B cell (primary cell): ENCODE measurements around the gene CELF2.

Experiments
- EZH2 ChIP-seq: IDR thresholded peaks from 2 replicates; pipeline ENCODE4 v1.6.1; 2012; ENCODE audit warnings: borderline replicate concordance, low read depth, mild to moderate bottlenecking, moderate library complexity, low read length; ENCODE audit not compliant: insufficient read depth, poor library complexity, severe bottlenecking
- TF ChIP-seq, protein P1 (sequence below): fragments of 200-600 bp; IDR thresholded peaks from one replicate; pipeline ENCODE4 v1.8.0; 2022; ENCODE audit warnings: antibody characterized with exemption, mild to moderate bottlenecking

DNA sequence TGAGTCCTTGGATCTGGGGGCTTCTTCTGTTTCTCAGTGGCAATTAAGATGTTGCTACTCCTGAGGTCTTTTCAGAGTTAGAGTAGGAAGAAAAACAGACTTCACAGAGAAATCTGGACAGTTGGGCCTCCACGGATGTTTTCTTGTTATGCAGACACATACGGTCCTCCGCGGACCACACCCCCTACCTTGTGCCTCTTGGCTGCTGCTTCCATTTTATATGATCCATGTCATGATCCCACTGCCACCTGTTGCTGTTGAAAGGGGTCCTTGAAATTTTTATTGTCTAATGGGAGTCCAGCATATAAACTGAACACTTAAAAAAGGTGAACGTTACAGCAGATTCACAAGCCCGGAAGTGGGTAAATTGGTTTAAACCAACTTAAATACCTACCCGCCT, 8.3 kb downstream of the CELF2 start:
- TF ChIP-seq, protein P1, sequence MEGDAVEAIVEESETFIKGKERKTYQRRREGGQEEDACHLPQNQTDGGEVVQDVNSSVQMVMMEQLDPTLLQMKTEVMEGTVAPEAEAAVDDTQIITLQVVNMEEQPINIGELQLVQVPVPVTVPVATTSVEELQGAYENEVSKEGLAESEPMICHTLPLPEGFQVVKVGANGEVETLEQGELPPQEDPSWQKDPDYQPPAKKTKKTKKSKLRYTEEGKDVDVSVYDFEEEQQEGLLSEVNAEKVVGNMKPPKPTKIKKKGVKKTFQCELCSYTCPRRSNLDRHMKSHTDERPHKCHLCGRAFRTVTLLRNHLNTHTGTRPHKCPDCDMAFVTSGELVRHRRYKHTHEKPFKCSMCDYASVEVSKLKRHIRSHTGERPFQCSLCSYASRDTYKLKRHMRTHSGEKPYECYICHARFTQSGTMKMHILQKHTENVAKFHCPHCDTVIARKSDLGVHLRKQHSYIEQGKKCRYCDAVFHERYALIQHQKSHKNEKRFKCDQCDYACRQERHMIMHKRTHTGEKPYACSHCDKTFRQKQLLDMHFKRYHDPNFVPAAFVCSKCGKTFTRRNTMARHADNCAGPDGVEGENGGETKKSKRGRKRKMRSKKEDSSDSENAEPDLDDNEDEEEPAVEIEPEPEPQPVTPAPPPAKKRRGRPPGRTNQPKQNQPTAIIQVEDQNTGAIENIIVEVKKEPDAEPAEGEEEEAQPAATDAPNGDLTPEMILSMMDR, result no peak
- no peak for TF ChIP-seq EZH2
